Panc1 (cell line): ENCODE data around the gene MTNR1A. TPM values are rescaled to one million over a fixed set of nuclear protein-coding genes. Genes with fewer than 3 reads are reported as not detected.

Experiments used
- ATAC-seq: fragments of 200-7000 bp; cut with Tn5 transposase; 2 replicates; pipeline ENCODE4 v1.9.1; 2020; ENCODE audit warnings: mild to moderate bottlenecking, moderate library complexity
- BruUV-seq: library from RNA; stranded (reverse); fragments of 400-500 nt; replicated peaks from 2 replicates; lab custom pipeline; 2021; lab: Mats Ljungman, UMichigan
- CTCF ChIA-PET: fragments of 300-600 bp; sonication (Branson Sonifier 250); formaldehyde crosslinking; loops from one replicate; lab custom pipeline; 2022; ENCODE audit warnings: antibody characterized with exemption; lab: Charles Lee
- POLR2A ChIA-PET: fragments of 300-600 bp; sonication (Branson Sonifier 250); formaldehyde crosslinking; loops from one replicate; lab custom pipeline; 2022; ENCODE audit warnings: antibody characterized with exemption; lab: Charles Lee
- DNase-seq: peaks from one replicate; pipeline ENCODE4 v3.0.0-alpha.2; 2010; ENCODE audit warnings: low read depth, low spot score
- H3K27ac ChIP-seq: 2 replicates; pipeline ENCODE4 v1.5.1; 2011; ENCODE audit warnings: mild to moderate bottlenecking, low read length, inconsistent platforms
- H3K27me3 ChIP-seq: fragments of 200-500 bp; sonication (Bioruptor generic); 2 replicates; pipeline ENCODE4 v1.6.0; 2014; ENCODE audit warnings: low read length, inconsistent platforms; ENCODE audit not compliant: control insufficient read depth, insufficient read depth
- H3K36me3 ChIP-seq: fragments of 200-500 bp; sonication (Bioruptor generic); 2 replicates; pipeline ENCODE4 v1.5.1; 2014; ENCODE audit warnings: inconsistent platforms, mild to moderate bottlenecking, low read length, moderate library complexity; ENCODE audit not compliant: control insufficient read depth, insufficient read depth
- H3K4me1 ChIP-seq: 2 replicates; pipeline ENCODE4 v1.5.1; 2011; ENCODE audit warnings: inconsistent platforms, mild to moderate bottlenecking, low read length, moderate library complexity; ENCODE audit not compliant: control insufficient read depth, insufficient read depth
- H3K4me3 ChIP-seq, 2 experiments: 2 replicates each; pipeline ENCODE4 v1.5.1; 2011 to 2012; ENCODE audit warnings: low read depth in 2 of 2, low read length in 2 of 2, mild to moderate bottlenecking in 2 of 2, inconsistent platforms in 1 of 2, moderate library complexity in 1 of 2
- H3K9me3 ChIP-seq: fragments of 200-500 bp; sonication (Bioruptor generic); 2 replicates; pipeline ENCODE4 v1.5.1; 2014; ENCODE audit warnings: low read depth, mild to moderate bottlenecking, inconsistent platforms, low read length, moderate library complexity; ENCODE audit not compliant: control insufficient read depth, insufficient read depth
- CTCF ChIP-seq: fragments of 450-650 bp; IDR thresholded peaks from 2 replicates; pipeline ENCODE4 v1.5.1; 2017; ENCODE audit warnings: mild to moderate bottlenecking
- POLR2AphosphoS5 ChIP-seq: IDR thresholded peaks from 2 replicates; pipeline ENCODE4 v1.6.1; 2012; ENCODE audit warnings: mild to moderate bottlenecking, low read depth, low read length, moderate library complexity
- REST ChIP-seq, 2 experiments: IDR thresholded peaks; 2 replicates each; pipeline ENCODE4 v1.6.1; 2011 to 2012; ENCODE audit warnings: low read depth in 2 of 2, control low read depth in 1 of 2, low read length in 1 of 2, mild to moderate bottlenecking in 1 of 2, moderate library complexity in 1 of 2; ENCODE audit not compliant: insufficient read depth in 1 of 2
- SIN3A ChIP-seq: IDR thresholded peaks from 2 replicates; pipeline ENCODE4 v1.6.1; 2012; ENCODE audit warnings: low read depth, mild to moderate bottlenecking, low read length, moderate library complexity, borderline replicate concordance; ENCODE audit not compliant: insufficient read depth
- TCF7L2 ChIP-seq: IDR thresholded peaks from 2 replicates; pipeline ENCODE4 v1.6.1; 2011; ENCODE audit warnings: mild to moderate bottlenecking, low read depth, low read length, inconsistent platforms
- in situ Hi-C: cut with HindIII; loops from 2 replicates; pipeline ENCODE4 v1.10.0; 2016; ENCODE audit warnings: low sequenced_read_pairs, low pct_unique_long_range_greater_than_20kb
- intact Hi-C: fragments of 100-400 bp; cut with micrococcal nuclease; formaldehyde crosslinking; loops from one replicate; pipeline ENCODE4 v1.10.0; 2022; ENCODE audit not compliant: unreplicated experiment
- total RNA-seq: library from RNA; stranded (reverse); gene quantifications from one replicate; pipeline ENCODE4 v1.2.1, GENCODE V29; 2021; ENCODE audit not compliant: unreplicated experiment

Gene MTNR1A
- total RNA-seq, 1 experiment from 2014 or later = 0.23 TPM

- POLR2A ChIA-PET = no interaction called here
- H3K9me3 ChIP-seq = no peaks in the 10 kb centered on the region
- DNase-seq (no peak), ATAC-seq (no peak)
- H3K36me3 ChIP-seq = peaks cover 45% of the 10 kb centered on the region
- no peak for TF ChIP-seq TCF7L2
- TF ChIP-seq SIN3A = no peak
- no peak for TF ChIP-seq POLR2AphosphoS5
- no peak for TF ChIP-seq CTCF
- no peak for TF ChIP-seq REST (IDR thresholded peaks at IDR 0.05; ENCODE audit: insufficient read depth in 1 of 2, low read depth in 2 of 2, low read length in 1 of 2)
- intact Hi-C loops = no loop called here
- peaks cover 3% of the 10 kb centered on the region; the same call in 1 of the 2 replicates for H3K4me1 ChIP-seq
- no peak overlapping the region for H3K4me3 ChIP-seq
- in situ Hi-C loops = no loop called here
- BruUV-seq = no TSS peak
- H3K27me3 ChIP-seq = no peaks in the 10 kb centered on the region
- no peak overlapping the region for H3K27ac ChIP-seq
- CTCF ChIA-PET = no interaction called here
Observed at GRCh38 chr4:186602978-186603377, 47.6 kb upstream of the MTNR1A start.

- ATAC-seq = no peak
- H3K4me1 ChIP-seq = no peaks in the 10 kb centered on the region
- H3K36me3 ChIP-seq = peaks cover 60% of the 10 kb centered on the region
- H3K9me3 ChIP-seq = no peaks in the 10 kb centered on the region
- BruUV-seq = no TSS peak
- in situ Hi-C loops (no loop called here), intact Hi-C loops (no loop called here)
- no peaks in the 10 kb centered on the region for H3K27me3 ChIP-seq
- DNase-seq = no peak
- no peak for TF ChIP-seq REST (IDR thresholded peaks at IDR 0.05; ENCODE audit: insufficient read depth in 1 of 2, low read depth in 2 of 2, low read length in 1 of 2)
- TF ChIP-seq POLR2AphosphoS5 = no peak
- H3K4me3 ChIP-seq = no peak overlapping the region
- ChIA-PET CTCF (no interaction called here), POLR2A (no interaction called here)
- no peak overlapping the region for H3K27ac ChIP-seq
Observed at GRCh38 chr4:186599483-186599882, 44.1 kb upstream of the MTNR1A start.
